ENCODE results near the gene TEK.

The TEK gene

DNA sequence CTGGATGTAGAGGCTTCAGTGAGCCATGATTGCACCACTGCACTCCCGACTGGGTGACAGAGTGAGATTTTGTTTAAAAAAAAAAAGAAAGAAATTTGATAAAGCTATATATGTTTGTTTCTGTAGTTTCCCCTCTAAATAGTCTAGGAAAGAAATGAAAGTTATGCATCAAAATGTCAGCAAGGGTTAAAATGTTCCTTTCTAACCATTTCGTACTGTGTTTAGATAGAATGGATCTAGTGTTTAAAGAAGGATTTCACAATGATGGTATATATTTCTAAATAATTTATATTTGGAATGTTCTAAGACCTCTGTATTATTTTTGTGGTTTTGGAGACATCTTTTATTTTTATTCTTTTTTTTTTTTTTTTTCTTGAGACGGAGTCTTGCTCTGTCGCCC, 22.7 kb downstream of the TEK start:
- H3K27ac ChIP-seq: no peak overlapping the region
- H3K9me3 ChIP-seq (ENCODE audit: low read depth, low read length): no peaks in the 10 kb centered on the region
- no peak for DNase-seq (ENCODE audit: low read depth, low spot score)
- H3K36me3 ChIP-seq (ENCODE audit: insufficient read depth, low read length): no peaks in the 10 kb centered on the region
- H3K4me3 ChIP-seq: no peak overlapping the region
- H3K9ac ChIP-seq (ENCODE audit: insufficient read length): no peak overlapping the region
- TF ChIP-seq EZH2 (IDR thresholded peaks at IDR 0.05) (no peak), POLR2AphosphoS5 (IDR thresholded peaks at IDR 0.05; ENCODE audit: borderline replicate concordance, low read depth, low read length) (no peak), FOXP2 (optimal IDR thresholded peaks at IDR 0.05; ENCODE audit: control extremely low read depth, extremely low read length, insufficient read depth) (no peak)

DNA sequence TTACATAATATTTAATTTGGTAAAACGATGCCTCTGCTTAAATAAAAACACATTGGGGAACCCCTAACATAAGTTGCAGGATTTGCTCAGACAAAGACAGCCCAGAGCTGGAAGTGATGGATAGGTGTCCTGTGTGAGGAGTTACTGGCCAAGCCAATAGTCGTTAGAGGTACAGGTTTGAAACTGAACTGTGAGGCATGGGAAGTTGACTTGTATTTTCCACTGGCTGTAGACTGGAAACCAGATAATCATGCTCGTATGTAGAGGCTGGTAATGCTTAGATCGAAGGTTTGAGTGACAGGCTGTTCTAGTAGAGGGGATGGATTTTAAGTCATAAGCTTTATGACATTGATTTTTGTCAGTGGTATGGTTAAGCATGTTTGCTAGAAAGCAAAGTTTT, 24.8 kb downstream of the TEK start:
- Histone ChIP-seq H3K9me3 (ENCODE audit: low read depth, low read length) (no peaks in the 10 kb centered on the region), H3K4me3 (no peak overlapping the region), H3K27ac (no peak overlapping the region), H3K36me3 (ENCODE audit: insufficient read depth, low read length) (no peaks in the 10 kb centered on the region), H3K9ac (ENCODE audit: insufficient read length) (no peak overlapping the region)
- TF ChIP-seq FOXP2 (optimal IDR thresholded peaks at IDR 0.05; ENCODE audit: control extremely low read depth, extremely low read length, insufficient read depth) (no peak), POLR2AphosphoS5 (IDR thresholded peaks at IDR 0.05; ENCODE audit: borderline replicate concordance, low read depth, low read length) (no peak), EZH2 (IDR thresholded peaks at IDR 0.05) (no peak)
- no peak for DNase-seq (ENCODE audit: low read depth, low spot score)

DNA sequence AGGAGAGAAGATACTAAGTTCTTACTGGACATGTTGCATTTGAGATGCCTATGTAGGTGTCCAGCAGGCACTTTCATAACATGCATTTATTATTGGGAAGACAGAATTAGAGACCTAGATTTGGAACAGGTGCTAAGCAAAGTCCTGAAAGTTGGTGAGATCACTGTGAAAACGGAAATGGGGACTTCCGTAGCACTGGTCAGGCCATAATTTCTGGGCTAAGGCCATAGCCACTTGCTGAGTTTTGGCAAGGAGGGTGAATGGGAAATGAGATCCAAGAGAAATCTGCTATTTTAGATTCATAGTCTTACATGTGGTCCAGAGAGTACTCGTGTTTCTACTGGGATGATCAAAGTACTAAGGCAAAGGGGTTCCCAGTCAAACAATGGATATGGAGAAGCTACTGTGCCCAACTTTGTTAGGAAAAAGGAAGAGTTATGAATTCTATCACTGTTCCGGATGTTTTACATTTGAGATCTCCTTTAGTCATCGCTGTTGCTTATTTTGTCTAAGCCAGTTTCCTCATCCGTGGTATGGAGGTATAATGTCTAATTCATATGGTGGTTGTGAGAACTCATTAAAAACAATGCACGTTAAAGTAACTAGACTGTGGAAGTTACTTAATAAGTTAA, 33.4 kb downstream of the TEK start:
- DNase-seq (ENCODE audit: low read depth, low spot score): no peak
- no peak for TF ChIP-seq POLR2AphosphoS5 (IDR thresholded peaks at IDR 0.05; ENCODE audit: borderline replicate concordance, low read depth, low read length)
- no peak for TF ChIP-seq EZH2 (IDR thresholded peaks at IDR 0.05)
- TF ChIP-seq FOXP2 (optimal IDR thresholded peaks at IDR 0.05; ENCODE audit: control extremely low read depth, extremely low read length, insufficient read depth): no peak
- Histone ChIP-seq H3K9ac (ENCODE audit: insufficient read length) (no peak overlapping the region), H3K4me3 (no peak overlapping the region), H3K9me3 (ENCODE audit: low read depth, low read length) (no peaks in the 10 kb centered on the region), H3K27ac (no peak overlapping the region), H3K36me3 (ENCODE audit: insufficient read depth, low read length) (no peaks in the 10 kb centered on the region)

DNA sequence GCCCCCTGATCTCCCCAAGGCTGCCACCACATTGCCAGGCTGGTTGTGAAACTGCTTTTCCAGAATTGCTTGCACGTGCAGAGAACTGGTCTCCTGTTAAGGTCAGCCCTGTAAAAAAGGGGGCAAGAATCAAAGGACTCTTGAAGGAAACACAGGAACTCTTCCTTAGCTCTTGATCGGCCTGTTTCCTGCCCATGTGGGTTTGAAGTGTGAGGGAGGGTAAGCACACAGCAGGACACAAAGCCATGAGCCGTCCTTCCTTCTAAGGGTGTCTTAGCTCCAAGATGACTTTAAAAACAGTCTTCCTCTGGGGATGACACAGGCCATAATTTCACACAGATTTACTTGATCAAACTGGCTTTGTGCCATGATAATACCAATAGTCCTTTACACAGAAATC, 36.1 kb downstream of the TEK start:
- no peaks in the 10 kb centered on the region for H3K36me3 ChIP-seq (ENCODE audit: insufficient read depth, low read length)
- H3K4me3 ChIP-seq: no peak overlapping the region
- no peak for DNase-seq (ENCODE audit: low read depth, low spot score)
- H3K9me3 ChIP-seq (ENCODE audit: low read depth, low read length): no peaks in the 10 kb centered on the region
- no peak overlapping the region for H3K9ac ChIP-seq (ENCODE audit: insufficient read length)
- H3K27ac ChIP-seq: no peak overlapping the region
- TF ChIP-seq EZH2 (IDR thresholded peaks at IDR 0.05) (no peak), FOXP2 (optimal IDR thresholded peaks at IDR 0.05; ENCODE audit: control extremely low read depth, extremely low read length, insufficient read depth) (no peak), POLR2AphosphoS5 (IDR thresholded peaks at IDR 0.05; ENCODE audit: borderline replicate concordance, low read depth, low read length) (no peak)

DNA sequence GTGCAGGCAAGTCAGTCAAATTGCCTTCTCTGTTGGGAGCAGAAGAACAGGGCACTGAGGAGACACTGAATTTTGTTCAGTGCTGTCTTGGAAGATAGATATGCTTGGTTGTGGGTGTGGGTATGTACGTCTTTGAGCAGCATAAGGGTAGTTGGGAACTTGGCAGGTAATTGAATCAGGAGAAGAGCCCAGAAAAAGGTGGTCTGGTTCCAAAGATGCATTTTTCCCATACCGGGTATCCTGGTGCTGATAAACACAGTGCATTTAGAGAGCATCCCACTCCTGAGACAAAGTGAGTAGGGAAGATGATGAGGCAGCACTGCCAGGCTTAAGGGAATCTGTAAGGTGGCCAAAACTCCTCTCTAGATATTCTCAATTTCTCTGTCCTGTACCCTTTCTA, 40.6 kb downstream of the TEK start:
- no peak for TF ChIP-seq POLR2AphosphoS5 (IDR thresholded peaks at IDR 0.05; ENCODE audit: borderline replicate concordance, low read depth, low read length)
- TF ChIP-seq FOXP2 (optimal IDR thresholded peaks at IDR 0.05; ENCODE audit: control extremely low read depth, extremely low read length, insufficient read depth): no peak
- no peak for TF ChIP-seq EZH2 (IDR thresholded peaks at IDR 0.05)

DNA sequence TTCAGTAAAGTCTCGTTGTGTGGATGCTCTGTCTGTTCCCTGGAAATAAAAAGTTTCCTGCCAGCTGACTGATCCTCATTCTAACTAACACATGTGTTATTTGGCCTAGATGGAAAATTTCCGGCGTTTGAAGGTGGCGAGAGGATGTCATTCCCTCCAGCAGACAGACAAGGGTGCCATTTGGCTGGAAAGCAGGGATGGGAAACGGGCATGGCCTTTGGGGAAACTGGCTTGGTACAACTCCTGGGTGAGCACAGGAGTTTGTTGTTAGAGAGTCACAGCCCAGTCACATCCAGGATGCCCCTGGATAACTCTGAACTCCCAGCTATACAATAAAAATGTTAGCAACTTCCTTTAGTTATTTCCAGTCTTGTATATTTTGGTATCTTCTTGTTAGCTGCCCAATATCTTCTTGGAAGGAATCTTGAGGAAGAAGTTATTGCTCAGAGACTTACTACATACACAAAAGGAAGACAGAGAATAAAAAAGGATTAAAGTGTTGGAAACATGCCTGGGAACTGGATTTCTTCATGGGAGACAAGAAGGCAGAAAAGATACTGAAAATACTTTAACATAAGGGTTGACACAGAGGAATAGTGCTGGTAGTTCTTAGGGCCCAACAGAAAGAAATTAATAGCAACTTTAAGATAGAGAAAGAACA, 41.9 kb downstream of the TEK start:
- no peak for TF ChIP-seq EZH2 (IDR thresholded peaks at IDR 0.05)
- TF ChIP-seq FOXP2 (optimal IDR thresholded peaks at IDR 0.05; ENCODE audit: control extremely low read depth, extremely low read length, insufficient read depth): no peak
- TF ChIP-seq POLR2AphosphoS5 (IDR thresholded peaks at IDR 0.05; ENCODE audit: borderline replicate concordance, low read depth, low read length): no peak
- H3K36me3 ChIP-seq (ENCODE audit: insufficient read depth, low read length): no peaks in the 10 kb centered on the region
- H3K9ac ChIP-seq (ENCODE audit: insufficient read length): no peak overlapping the region
- no peak for DNase-seq (ENCODE audit: low read depth, low spot score)
- no peak overlapping the region for H3K27ac ChIP-seq
- H3K4me3 ChIP-seq: no peak overlapping the region
- no peaks in the 10 kb centered on the region for H3K9me3 ChIP-seq (ENCODE audit: low read depth, low read length)

More for the DNA sequence above, 40.6 kb downstream of the TEK start:
- no peak overlapping the region for H3K4me3 ChIP-seq
- H3K27ac ChIP-seq: no peak overlapping the region
- no peak for DNase-seq (ENCODE audit: low read depth, low spot score)
- H3K9ac ChIP-seq (ENCODE audit: insufficient read length): no peak overlapping the region
- no peaks in the 10 kb centered on the region for H3K9me3 ChIP-seq (ENCODE audit: low read depth, low read length)
- no peaks in the 10 kb centered on the region for H3K36me3 ChIP-seq (ENCODE audit: insufficient read depth, low read length)

DNA sequence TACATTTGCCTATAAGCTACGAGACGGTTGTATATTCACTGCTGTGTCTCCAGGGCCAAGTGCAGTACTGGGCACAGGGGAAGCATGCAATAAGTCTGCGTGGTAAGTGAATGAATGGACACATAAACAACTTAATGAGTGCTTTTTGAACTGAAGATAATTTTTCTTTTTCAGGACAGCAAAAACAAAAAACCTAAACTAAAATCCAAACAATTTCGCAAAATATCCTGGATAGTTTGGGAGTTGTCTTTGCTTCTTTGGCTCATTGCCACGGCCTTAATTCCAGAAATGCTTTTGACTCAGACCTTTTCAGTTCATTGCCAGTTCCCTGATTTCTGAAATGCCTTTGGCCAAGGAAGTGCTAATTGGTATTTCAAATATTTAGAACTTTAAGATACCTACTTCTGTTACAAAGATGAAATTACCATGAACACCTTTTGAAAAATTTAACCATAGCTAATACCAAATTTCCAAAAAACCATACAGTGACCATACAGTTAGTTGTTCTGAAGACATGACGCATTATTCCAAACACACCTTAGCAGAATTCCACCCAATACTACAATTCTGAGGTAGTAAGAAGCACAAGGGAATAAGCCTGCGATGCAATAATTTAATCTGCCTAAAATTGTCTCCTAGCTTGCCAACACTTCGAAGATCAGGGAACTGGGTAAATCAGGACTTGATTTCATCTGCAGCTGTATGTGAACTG, 42.8 kb downstream of the TEK start:
- H3K27ac ChIP-seq: no peak overlapping the region
- no peak overlapping the region for H3K9ac ChIP-seq (ENCODE audit: insufficient read length)
- no peak for TF ChIP-seq POLR2AphosphoS5 (IDR thresholded peaks at IDR 0.05; ENCODE audit: borderline replicate concordance, low read depth, low read length)
- no peak for TF ChIP-seq EZH2 (IDR thresholded peaks at IDR 0.05)
- no peak for TF ChIP-seq FOXP2 (optimal IDR thresholded peaks at IDR 0.05; ENCODE audit: control extremely low read depth, extremely low read length, insufficient read depth)
- H3K9me3 ChIP-seq (ENCODE audit: low read depth, low read length): no peaks in the 10 kb centered on the region
- no peak for DNase-seq (ENCODE audit: low read depth, low spot score)
- H3K36me3 ChIP-seq (ENCODE audit: insufficient read depth, low read length): no peaks in the 10 kb centered on the region
- H3K4me3 ChIP-seq: no peak overlapping the region

DNA sequence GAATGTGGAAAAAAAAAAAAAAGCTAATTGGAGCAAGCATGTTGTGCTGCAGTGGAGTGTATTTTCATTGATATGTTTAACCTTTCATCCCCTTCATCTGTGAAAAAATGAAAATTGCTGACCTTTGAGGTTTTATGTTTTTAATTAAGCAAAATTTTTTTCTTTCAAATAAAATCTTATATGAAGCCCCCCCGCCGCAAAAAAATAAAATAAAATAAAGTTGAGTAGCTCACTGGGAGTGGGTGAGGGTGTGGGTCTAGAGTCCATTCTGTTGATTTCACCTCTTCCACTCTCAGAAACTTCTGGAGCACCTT, 43.3 kb downstream of the TEK start:
- H3K4me3 ChIP-seq: no peak overlapping the region
- H3K36me3 ChIP-seq (ENCODE audit: insufficient read depth, low read length): no peaks in the 10 kb centered on the region
- H3K9me3 ChIP-seq (ENCODE audit: low read depth, low read length): no peaks in the 10 kb centered on the region
- TF ChIP-seq POLR2AphosphoS5 (IDR thresholded peaks at IDR 0.05; ENCODE audit: borderline replicate concordance, low read depth, low read length) (no peak), EZH2 (IDR thresholded peaks at IDR 0.05) (no peak), FOXP2 (optimal IDR thresholded peaks at IDR 0.05; ENCODE audit: control extremely low read depth, extremely low read length, insufficient read depth) (no peak)
- H3K27ac ChIP-seq: no peak overlapping the region
- H3K9ac ChIP-seq (ENCODE audit: insufficient read length): no peak overlapping the region
- no peak for DNase-seq (ENCODE audit: low read depth, low spot score)
